ENCODE results near the gene FABP7. TPM values are rescaled to one million over a fixed set of nuclear protein-coding genes. Genes with fewer than 3 reads are reported as not detected.

FABP7 gene
- total RNA-seq, 1 experiment from 2014 or later, result not detected

- Histone ChIP-seq H3K36me3 (ENCODE audit: control insufficient read depth in 1 of 2, insufficient read depth in 2 of 2, low read length in 2 of 2) (no peaks in the 10 kb centered on the region), H3K9ac (ENCODE audit: low read length) (no peak overlapping the region)
- RAD21 ChIA-PET (ENCODE audit: low non-redundant PET in 1 of 2, low total read pairs in 2 of 2, uncharacterized antibody in 2 of 2, unreplicated experiment in 2 of 2), result no interaction called here
Measured at GRCh38 chr6:122785891-122786290, 6.4 kb downstream of the FABP7 start.

More at GRCh38 chr6:122785891-122786290, 6.4 kb downstream of the FABP7 start:
- Histone ChIP-seq H3K9me2 (ENCODE audit: insufficient read depth) (no peaks in the 10 kb centered on the region), H4K20me1 (ENCODE audit: insufficient read depth) (no peaks in the 10 kb centered on the region), H3K9me3 (ENCODE audit: control insufficient read depth in 1 of 2, insufficient read depth in 1 of 2, low read depth in 1 of 2, low read length in 2 of 2) (no peaks in the 10 kb centered on the region), H3K4me2 (ENCODE audit: low read length) (no peak overlapping the region), H3K79me2 (ENCODE audit: insufficient read depth, low read length) (no peaks in the 10 kb centered on the region), H2AFZ (ENCODE audit: low read depth, low read length, poor library complexity, severe bottlenecking) (no peak overlapping the region), H3K4me3 (replicated peaks in 1 of 2; ENCODE audit: low read depth in 1 of 2, low read length in 2 of 2) (no peak overlapping the region), H3K27me3 (ENCODE audit: insufficient read depth, low read length) (no peaks in the 10 kb centered on the region), H3K27ac (ENCODE audit: low read depth, low read length) (no peak overlapping the region), H3K4me1 (ENCODE audit: control insufficient read depth in 1 of 2, insufficient read depth in 2 of 2, low read length in 2 of 2) (peaks cover 13 to 21% of the 10 kb centered on the region in 2 experiments)
- intact Hi-C loops (cut with micrococcal nuclease), result no loop called here
- DNase-seq (ENCODE audit: low read depth, low spot score) (no peak), ATAC-seq (no peak)
- BruUV-seq (replicated peaks), result no TSS peak
- no peak for TF ChIP-seq ZBTB33 (IDR thresholded peaks at IDR 0.05; ENCODE audit: extremely low read depth, insufficient replicate concordance, low read length)
- TF ChIP-seq CEBPB (IDR thresholded peaks at IDR 0.05; ENCODE audit: low read depth), result no peak
- no peak for TF ChIP-seq YY1 (IDR thresholded peaks at IDR 0.05; ENCODE audit: extremely low read depth, insufficient replicate concordance, low read depth, low read length)
- no peak for TF ChIP-seq SP1 (IDR thresholded peaks at IDR 0.05; ENCODE audit: low read depth)
- no peak for TF ChIP-seq REST (IDR thresholded peaks at IDR 0.05; ENCODE audit: low read depth)
- TF ChIP-seq JUND (IDR thresholded peaks at IDR 0.05), result no peak
- TF ChIP-seq ATF3 (IDR thresholded peaks at IDR 0.05), result no peak
- TF ChIP-seq ELF1 (IDR thresholded peaks at IDR 0.05; ENCODE audit: borderline replicate concordance, low read depth), result no peak
- no peak for TF ChIP-seq RAD21 (IDR thresholded peaks at IDR 0.05; ENCODE audit: low read depth)
- ChIA-PET CTCF (interaction anchor here (1.6 kb wide), 1 partner anchor 53 kb away, joined by 5 read pairs; no protein-coding TSS in a partner anchor), POLR2A (no interaction called here)
